H9 (cell line): ENCODE measurements around the gene PXDC1. TPM values are rescaled to one million over a fixed set of nuclear protein-coding genes. Genes with fewer than 3 reads are reported as not detected.

Experiments used
- DNase-seq: peaks from one replicate; pipeline ENCODE4 v3.0.0-alpha.2; 2017
- H2AFZ ChIP-seq: one replicate; pipeline ENCODE4 v1.6.1; 2013; ENCODE audit warnings: mild to moderate bottlenecking, low read length, control low read depth, moderate library complexity
- H2AK5ac ChIP-seq: 2 replicates; pipeline ENCODE4 v1.6.1; 2013; ENCODE audit warnings: low read length, control low read depth, mixed read lengths; ENCODE audit not compliant: insufficient read length
- H2BK120ac ChIP-seq: one replicate; pipeline ENCODE4 v1.6.1; 2013; ENCODE audit warnings: low read depth, mild to moderate bottlenecking, low read length, control low read depth, inconsistent platforms; ENCODE audit not compliant: poor library complexity, severe bottlenecking
- H2BK12ac ChIP-seq: 2 replicates; pipeline ENCODE4 v1.6.1; 2013; ENCODE audit warnings: low read length, control low read depth, mixed read lengths, low read depth; ENCODE audit not compliant: insufficient read length
- H2BK15ac ChIP-seq: 2 replicates; pipeline ENCODE4 v1.6.1; 2013; ENCODE audit warnings: low read depth, low read length, control low read depth
- H2BK20ac ChIP-seq: one replicate; pipeline ENCODE4 v1.6.1; 2013; ENCODE audit warnings: low read depth, mild to moderate bottlenecking, low read length, control low read depth, inconsistent platforms; ENCODE audit not compliant: poor library complexity, severe bottlenecking
- H2BK5ac ChIP-seq: 2 replicates; pipeline ENCODE4 v1.6.1; 2013; ENCODE audit warnings: low read length, control low read depth, mixed read lengths; ENCODE audit not compliant: insufficient read length
- H3K14ac ChIP-seq: 2 replicates; pipeline ENCODE4 v1.6.1; 2013; ENCODE audit warnings: low read length, control low read depth; ENCODE audit not compliant: insufficient read depth
- H3K18ac ChIP-seq: 2 replicates; pipeline ENCODE4 v1.6.1; 2013; ENCODE audit warnings: low read depth, mild to moderate bottlenecking, mixed read lengths, low read length, control low read depth; ENCODE audit not compliant: insufficient read length
- H3K23ac ChIP-seq: 2 replicates; pipeline ENCODE4 v1.6.1; 2013; ENCODE audit warnings: low read length, control low read depth, mixed read lengths, low read depth; ENCODE audit not compliant: insufficient read length
- H3K23me2 ChIP-seq: 2 replicates; pipeline ENCODE4 v1.6.1; 2013; ENCODE audit warnings: low read depth, mild to moderate bottlenecking, mixed read lengths, low read length, control low read depth; ENCODE audit not compliant: insufficient read length, poor library complexity, severe bottlenecking
- H3K27ac ChIP-seq: 2 replicates; pipeline ENCODE4 v1.5.1; 2013; ENCODE audit warnings: low read length, control low read depth, mixed read lengths, low read depth; ENCODE audit not compliant: insufficient read length
- H3K27me3 ChIP-seq: 2 replicates; pipeline ENCODE4 v1.6.1; 2013; ENCODE audit warnings: low read length, control low read depth, inconsistent platforms; ENCODE audit not compliant: insufficient read depth
- H3K4ac ChIP-seq: 2 replicates; pipeline ENCODE4 v1.6.1; 2013; ENCODE audit warnings: low read depth, mild to moderate bottlenecking, control low read depth, inconsistent platforms, low read length, moderate library complexity
- H3K4me1 ChIP-seq: 2 replicates; pipeline ENCODE4 v1.6.1; 2013; ENCODE audit warnings: low read length, control low read depth, inconsistent platforms; ENCODE audit not compliant: insufficient read depth
- H3K4me2 ChIP-seq: 2 replicates; pipeline ENCODE4 v1.6.1; 2013; ENCODE audit warnings: low read length, control low read depth, mixed read lengths; ENCODE audit not compliant: insufficient read length, insufficient read depth
- H3K56ac ChIP-seq: 2 replicates; pipeline ENCODE4 v1.6.1; 2013; ENCODE audit warnings: low read depth, mild to moderate bottlenecking, mixed read lengths, low read length, control low read depth; ENCODE audit not compliant: insufficient read length
- H3K79me1 ChIP-seq: 2 replicates; pipeline ENCODE4 v1.6.1; 2013; ENCODE audit warnings: low read depth, mild to moderate bottlenecking, moderate library complexity, low read length, control low read depth, inconsistent platforms; ENCODE audit not compliant: insufficient read depth, poor library complexity, severe bottlenecking
- H3K79me2 ChIP-seq: 2 replicates; pipeline ENCODE4 v1.6.1; 2013; ENCODE audit warnings: low read length, control low read depth, inconsistent platforms; ENCODE audit not compliant: insufficient read depth
- H3K9ac ChIP-seq: 2 replicates; pipeline ENCODE4 v1.6.1; 2013; ENCODE audit warnings: low read length, control low read depth, mixed read lengths; ENCODE audit not compliant: insufficient read length; ENCODE audit errors: extremely low read depth
- H3K9me3 ChIP-seq: one replicate; pipeline ENCODE4 v1.6.1; 2013; ENCODE audit warnings: low read depth, low read length, inconsistent platforms; ENCODE audit not compliant: control insufficient read depth
- H3T11ph ChIP-seq: one replicate; pipeline ENCODE4 v1.6.1; 2013; ENCODE audit warnings: mild to moderate bottlenecking, low read length, control low read depth, inconsistent platforms
- H4K20me1 ChIP-seq: one replicate; pipeline ENCODE4 v1.6.1; 2013; ENCODE audit not compliant: control insufficient read depth, insufficient read length, insufficient read depth
- H4K5ac ChIP-seq: 2 replicates; pipeline ENCODE4 v1.6.1; 2013; ENCODE audit warnings: low read depth, mild to moderate bottlenecking, mixed read lengths, low read length, control low read depth; ENCODE audit not compliant: insufficient read length
- H4K8ac ChIP-seq: replicated peaks from 2 replicates; pipeline ENCODE4 v1.6.1; 2013; ENCODE audit warnings: low read length, control low read depth, mixed read lengths, low read depth; ENCODE audit not compliant: insufficient read length
- H4K91ac ChIP-seq: 2 replicates; pipeline ENCODE4 v1.6.1; 2013; ENCODE audit warnings: low read depth, mild to moderate bottlenecking, moderate library complexity, mixed read lengths, low read length, control low read depth; ENCODE audit not compliant: insufficient read length
- H3K27ac Mint-ChIP-seq, 3 experiments: 2 replicates in 2 of 3; 3 replicates in 1 of 3; pipeline ENCODE4 v1.8.0; 2020 to 2021; ENCODE audit warnings: mixed read lengths in 3 of 3, mild to moderate bottlenecking in 1 of 3, moderate library complexity in 1 of 3
- H3K27me3 Mint-ChIP-seq: 2 replicates; pipeline ENCODE4 v1.8.0; 2021; ENCODE audit warnings: low read depth, mild to moderate bottlenecking, moderate library complexity, mixed read lengths
- H3K36me3 Mint-ChIP-seq, 3 experiments: 2 replicates in 2 of 3; 3 replicates in 1 of 3; pipeline ENCODE4 v1.8.0; 2020 to 2021; ENCODE audit warnings: low read depth in 3 of 3, mixed read lengths in 3 of 3; ENCODE audit not compliant: insufficient read depth in 1 of 3
- H3K4me1 Mint-ChIP-seq, 2 experiments: 2 replicates each; pipeline ENCODE4 v1.8.0; 2020; ENCODE audit warnings: mixed read lengths in 2 of 2
- H3K4me3 Mint-ChIP-seq, 2 experiments: 2 replicates in 1 of 2; 3 replicates in 1 of 2; pipeline ENCODE4 v1.8.0; 2020 to 2021; ENCODE audit warnings: mild to moderate bottlenecking in 2 of 2, mixed read lengths in 2 of 2, moderate library complexity in 1 of 2
- H3K9me3 Mint-ChIP-seq, 2 experiments: 2 replicates in 1 of 2; 3 replicates in 1 of 2; pipeline ENCODE4 v1.8.0; 2020; ENCODE audit warnings: mild to moderate bottlenecking in 2 of 2, mixed read lengths in 2 of 2, moderate library complexity in 1 of 2
- CTCF ChIP-seq: fragments of 200-600 bp; sonication (generic); conservative IDR thresholded peaks from 3 replicates; pipeline ENCODE4 v1.8.0; 2021; ENCODE audit warnings: antibody characterized with exemption, mild to moderate bottlenecking
- WGBS: extraction: QIAGEN DNeasy Blood & Tissue Kit; methylation state at CpG from one replicate; pipeline ENCODE4 v1.1.7; 2013; ENCODE audit warnings: missing lambda C conversion rate, low lambda C conversion rate, mixed read lengths; ENCODE audit not compliant: insufficient read length; ENCODE audit errors: extremely low coverage; 5-methylcytosine and 5-hydroxymethylcytosine counted together
- total RNA-seq: library from RNA; stranded (reverse); gene quantifications from 2 replicates; pipeline ENCODE4 v1.2.1, GENCODE V29; 2021

Gene PXDC1
- total RNA-seq, 1 experiment from 2014 or later, result 3.1 TPM

- Histone ChIP-seq H2BK20ac (no peak overlapping the region), H4K8ac (no peak overlapping the region), H2BK12ac (no peak overlapping the region), H3K27me3 (no peaks in the 10 kb centered on the region), H3K27ac (no peak overlapping the region), H3K4me1 (no peaks in the 10 kb centered on the region), H3T11ph (no peak overlapping the region), H4K20me1 (no peaks in the 10 kb centered on the region), H3K18ac (no peak overlapping the region), H3K4ac (no peak overlapping the region), H3K9ac (no peak overlapping the region), H3K23ac (no peak overlapping the region), H3K56ac (no peak overlapping the region), H3K79me2 (no peaks in the 10 kb centered on the region), H2AK5ac (no peak overlapping the region), H3K23me2 (no peaks in the 10 kb centered on the region), H3K4me2 (no peak overlapping the region), H2BK120ac (no peak overlapping the region), H4K91ac (no peak overlapping the region), H2BK15ac (no peak overlapping the region), H3K9me3 (no peaks in the 10 kb centered on the region), H3K14ac (no peak overlapping the region), H2AFZ (no peak overlapping the region), H2BK5ac (no peak overlapping the region), H4K5ac (no peak overlapping the region), H3K79me1 (no peaks in the 10 kb centered on the region)
- Mint-ChIP-seq H3K4me1 (peaks cover 39 to 41% of the 10 kb centered on the region in 2 experiments), H3K4me3 (no peak overlapping the region), H3K27me3 (peaks cover 17% of the 10 kb centered on the region), H3K36me3 (peaks cover 0 to 2% (median under 1%) of the 10 kb centered on the region in 3 experiments; a peak in 4 of 7 replicates), H3K27ac (no peak overlapping the region), H3K9me3 (peaks cover 0 to under 1% of the 10 kb centered on the region in 2 experiments; a peak in 1 of 5 replicates)
- TF ChIP-seq CTCF, result no peak
- DNase-seq, result no peak
- WGBS, result no CpG with 5 or more reads among the region's 13 CpGs
Observed at GRCh38 chr6:3741477-3741871, 10.0 kb downstream of the PXDC1 start.
